NCI-H187 (cell line): ENCODE results near the gene DPYD.

Experiments used
- DNase-seq, 2 experiments: peaks; one replicate each; lab custom pipeline; 2025; lab: John Stamatoyannopoulos, UW

DPYD gene

GRCh38 chr1:97920832-97921571 lies at the start of gene DPYD:
Gene DPYD, minus strand, starts transcription at chr1:97921034. Its CDS starts 112 bp downstream, at chr1:97920922.
- DNase-seq: peak; percentile 59 to 66

- no peak for DNase-seq
These were observed 39.6 kb upstream of the DPYD start for GRCh38 chr1:97960470-97960869.

GRCh38 chr1:97947695-97948094 lies 26.9 kb upstream of the DPYD start:
- DNase-seq: no peak

GRCh38 chr1:97943354-97943753 lies 22.5 kb upstream of the DPYD start:
- no peak for DNase-seq

GRCh38 chr1:97942161-97943123 lies 21.6 kb upstream of the DPYD start:
- no peak for DNase-seq

GRCh38 chr1:97938285-97938642 lies 17.4 kb upstream of the DPYD start:
- no peak for DNase-seq

- DNase-seq: no peak
These were observed 16.1 kb upstream of the DPYD start for GRCh38 chr1:97936976-97937375.

- DNase-seq: no peak
These were observed 13.7 kb upstream of the DPYD start for GRCh38 chr1:97934491-97934890.

GRCh38 chr1:97929874-97930851 lies 9.3 kb upstream of the DPYD start:
- DNase-seq: no peak

- DNase-seq: no peak
These were observed 5.3 kb upstream of the DPYD start for GRCh38 chr1:97926017-97926708.

- no peak for DNase-seq
These were observed 4.3 kb upstream of the DPYD start for GRCh38 chr1:97925151-97925550.

GRCh38 chr1:97923811-97924210 lies 3.0 kb upstream of the DPYD start:
- DNase-seq: no peak

- no peak for DNase-seq
These were observed 480 bp downstream of the DPYD start for GRCh38 chr1:97920276-97920831.

GRCh38 chr1:97919585-97920261 lies 1.1 kb downstream of the DPYD start:
- no peak for DNase-seq

- DNase-seq: no peak
These were observed 1.9 kb downstream of the DPYD start for GRCh38 chr1:97918961-97919360.

- DNase-seq: no peak
These were observed 7.2 kb downstream of the DPYD start for GRCh38 chr1:97913506-97914139.

GRCh38 chr1:97911266-97912215 lies 9.3 kb downstream of the DPYD start:
- DNase-seq: no peak

GRCh38 chr1:97909266-97909665 lies 11.6 kb downstream of the DPYD start:
- no peak for DNase-seq

GRCh38 chr1:97907886-97908285 lies 12.9 kb downstream of the DPYD start:
- no peak for DNase-seq
